Measurements from ENCODE around the gene CD300LD.

Gene CD300LD

DNA sequence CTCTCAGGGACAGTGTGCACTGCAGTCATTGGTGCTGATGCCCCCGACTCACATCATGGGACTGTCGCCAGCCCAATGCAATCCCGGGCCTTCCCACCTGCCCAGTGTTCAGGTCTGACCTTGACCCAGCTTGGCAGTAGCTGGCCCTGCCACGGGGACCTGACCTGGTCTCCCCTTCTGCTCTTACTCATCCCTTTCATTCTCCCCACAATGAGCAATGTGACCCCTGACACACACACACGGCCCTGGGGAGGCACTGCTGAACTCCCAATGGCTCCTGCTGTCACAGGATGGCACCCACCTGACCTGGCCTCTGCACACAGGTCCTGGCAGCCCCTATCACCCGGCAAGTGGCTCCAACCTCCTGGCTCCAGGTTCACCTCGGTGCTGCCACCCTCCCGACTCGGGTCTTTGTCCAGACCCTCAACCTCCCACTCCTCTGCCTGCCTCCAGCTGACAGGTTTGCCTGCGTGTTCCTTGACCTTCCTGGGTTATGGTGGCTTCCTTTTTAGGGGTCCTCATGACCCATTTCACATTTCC, 52.7 kb downstream of the CD300LD start:
- Histone ChIP-seq H3K4me1 (ENCODE audit: control insufficient read depth, insufficient read depth, low read length) (no peaks in the 10 kb centered on the region), H3K27me3 (ENCODE audit: control insufficient read depth, insufficient read depth, low read length, poor library complexity, severe bottlenecking) (peaks cover 8% of the 10 kb centered on the region), H3K36me3 (ENCODE audit: control insufficient read depth, insufficient read depth, low read length) (no peaks in the 10 kb centered on the region), H3K9me3 (ENCODE audit: control insufficient read depth, low read length) (no peaks in the 10 kb centered on the region), H3K27ac (ENCODE audit: insufficient read depth, low read depth, low read length, poor library complexity, severe bottlenecking) (no peak overlapping the region), H3K4me3 (ENCODE audit: insufficient read depth, low read depth, low read length) (no peak overlapping the region)
- WGBS, 2 experiments = 87% methylated on average over 10 of the region's 10 CpGs

DNA sequence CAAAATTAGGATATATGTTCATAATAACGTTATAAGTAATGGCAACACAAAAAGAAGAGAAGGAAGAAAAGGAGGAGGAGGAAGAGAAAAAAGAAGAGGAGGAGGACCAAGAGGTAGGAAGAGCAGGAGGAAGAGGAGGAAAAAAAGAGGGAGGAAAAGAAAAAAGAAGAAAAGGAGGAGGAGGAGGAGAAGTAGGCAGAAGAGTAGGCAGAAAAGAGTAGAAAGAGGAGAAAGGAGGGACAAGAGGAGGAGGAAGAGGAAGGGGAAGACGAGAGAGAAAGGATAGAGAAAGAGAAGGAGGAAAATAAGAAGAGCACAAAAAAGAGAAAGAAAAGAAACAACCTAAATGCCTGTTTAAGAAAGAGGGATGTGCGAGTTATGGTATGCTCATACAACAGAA, 55.2 kb downstream of the CD300LD start:
- no peaks in the 10 kb centered on the region for H3K4me1 ChIP-seq (ENCODE audit: control insufficient read depth, insufficient read depth, low read length)
- 84 to 90% methylated on average over 3 of the region's 3 CpGs for WGBS, 2 experiments
- no peak overlapping the region for H3K27ac ChIP-seq (ENCODE audit: insufficient read depth, low read depth, low read length, poor library complexity, severe bottlenecking)
- no peaks in the 10 kb centered on the region for H3K36me3 ChIP-seq (ENCODE audit: control insufficient read depth, insufficient read depth, low read length)
- H3K9me3 ChIP-seq (ENCODE audit: control insufficient read depth, low read length) = no peaks in the 10 kb centered on the region
- H3K27me3 ChIP-seq (ENCODE audit: control insufficient read depth, insufficient read depth, low read length, poor library complexity, severe bottlenecking) = peaks cover 8% of the 10 kb centered on the region
- H3K4me3 ChIP-seq (ENCODE audit: insufficient read depth, low read depth, low read length) = no peak overlapping the region

DNA sequence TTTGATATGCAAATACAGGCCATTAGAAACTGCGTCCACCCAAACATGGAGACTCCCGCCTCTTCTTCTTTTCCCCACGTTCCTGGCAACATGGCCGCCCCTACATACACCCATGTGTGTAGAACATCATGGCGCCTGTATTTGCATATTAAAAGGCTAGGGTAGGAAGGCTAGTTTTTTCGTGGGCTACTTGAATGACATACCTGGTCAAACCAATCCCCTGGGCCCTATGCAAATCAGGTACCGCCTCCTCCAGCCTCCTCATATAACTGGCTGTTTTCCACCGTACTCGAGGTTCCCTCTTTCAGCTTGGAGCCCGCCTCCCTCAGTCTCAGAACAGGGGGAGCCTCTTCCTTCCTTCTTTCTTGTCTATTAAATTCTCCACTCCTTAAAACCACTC, 60.0 kb downstream of the CD300LD start:
- Histone ChIP-seq H3K4me3 (ENCODE audit: insufficient read depth, low read depth, low read length) (no peak overlapping the region), H3K27me3 (ENCODE audit: control insufficient read depth, insufficient read depth, low read length, poor library complexity, severe bottlenecking) (peaks cover 7% of the 10 kb centered on the region), H3K9me3 (ENCODE audit: control insufficient read depth, low read length) (no peaks in the 10 kb centered on the region), H3K36me3 (ENCODE audit: control insufficient read depth, insufficient read depth, low read length) (no peaks in the 10 kb centered on the region), H3K27ac (ENCODE audit: insufficient read depth, low read depth, low read length, poor library complexity, severe bottlenecking) (no peak overlapping the region), H3K4me1 (ENCODE audit: control insufficient read depth, insufficient read depth, low read length) (no peaks in the 10 kb centered on the region)
- WGBS, 2 experiments = 73 to 74% methylated on average over 10 of the region's 10 CpGs

- no peaks in the 10 kb centered on the region for H3K27me3 ChIP-seq (ENCODE audit: control insufficient read depth, insufficient read depth, low read length, poor library complexity, severe bottlenecking)
- no peaks in the 10 kb centered on the region for H3K36me3 ChIP-seq (ENCODE audit: control insufficient read depth, insufficient read depth, low read length)
- no peak within 1 kb of the TSS for H3K27ac ChIP-seq (ENCODE audit: insufficient read depth, low read depth, low read length, poor library complexity, severe bottlenecking)
- 93 to 94% methylated on average over 10 of the region's 10 CpGs for WGBS, 2 experiments
- H3K4me1 ChIP-seq (ENCODE audit: control insufficient read depth, insufficient read depth, low read length) = no peaks in the 10 kb centered on the region
- H3K4me3 ChIP-seq (ENCODE audit: insufficient read depth, low read depth, low read length) = no peak within 1 kb of the TSS
- H3K9me3 ChIP-seq (ENCODE audit: control insufficient read depth, low read length) = no peaks in the 10 kb centered on the region
Measured at GRCh38 chr17:74531231-74531761, 60.8 kb downstream of the CD300LD start, which contains the start of gene CD300LB. TSS of gene CD300LB (minus strand) at chr17:74531475. CDS start at chr17:74531350, 125 bp downstream.

DNA sequence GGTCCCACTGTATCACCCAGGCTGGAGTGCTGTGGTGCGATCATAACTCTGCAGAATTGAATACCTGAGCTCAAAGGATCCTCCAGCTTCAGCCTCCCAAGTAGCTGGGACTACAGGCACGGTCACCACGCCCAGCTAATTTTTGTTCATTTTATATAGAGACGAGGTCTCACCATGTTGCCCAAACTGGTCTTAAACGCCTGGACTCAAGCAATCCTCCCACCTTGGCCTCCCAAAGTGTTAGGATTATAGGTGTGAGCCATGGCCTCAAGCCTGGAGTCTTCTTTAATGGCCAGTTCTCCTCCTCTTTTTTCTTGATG, 61.3 kb downstream of the CD300LD start:
- no peak overlapping the region for H3K4me3 ChIP-seq (ENCODE audit: insufficient read depth, low read depth, low read length)
- H3K9me3 ChIP-seq (ENCODE audit: control insufficient read depth, low read length) = no peaks in the 10 kb centered on the region
- WGBS, 2 experiments = 87 to 94% methylated on average over 5 of the region's 5 CpGs
- no peaks in the 10 kb centered on the region for H3K27me3 ChIP-seq (ENCODE audit: control insufficient read depth, insufficient read depth, low read length, poor library complexity, severe bottlenecking)
- no peak overlapping the region for H3K27ac ChIP-seq (ENCODE audit: insufficient read depth, low read depth, low read length, poor library complexity, severe bottlenecking)
- no peaks in the 10 kb centered on the region for H3K4me1 ChIP-seq (ENCODE audit: control insufficient read depth, insufficient read depth, low read length)
- no peaks in the 10 kb centered on the region for H3K36me3 ChIP-seq (ENCODE audit: control insufficient read depth, insufficient read depth, low read length)
